ENCODE measurements around the gene SLC49A4.

The SLC49A4 gene

GRCh38 chr3:122930063-122930997 lies 135.5 kb downstream of the SLC49A4 start:
- no peak for DNase-seq (ENCODE audit: low spot score)

Data from CD4-positive, alpha-beta T cell treated with Interleukin-15 for 4 hours (primary cell).